GM06990 (cell line): ENCODE measurements around the gene MYO1D.

ENCODE experiments used
- DNase-seq: peaks from one replicate; pipeline ENCODE4 v3.0.0-alpha.2; 2011; ENCODE audit not compliant: insufficient read length; ENCODE audit errors: extremely low read depth
- H3K27me3 ChIP-seq: replicated peaks from 2 replicates; pipeline ENCODE4 v1.6.0; 2011; ENCODE audit warnings: low read length; ENCODE audit not compliant: control insufficient read depth, insufficient read depth
- H3K36me3 ChIP-seq: 2 replicates; pipeline ENCODE4 v1.5.1; 2011; ENCODE audit warnings: low read length; ENCODE audit not compliant: control insufficient read depth, insufficient read depth
- H3K4me3 ChIP-seq: replicated peaks from 2 replicates; pipeline ENCODE4 v1.5.1; 2011; ENCODE audit warnings: low read depth, mild to moderate bottlenecking, control low read depth, low read length
- TF ChIP-seq, protein P1 (sequence below): IDR thresholded peaks from 2 replicates; pipeline ENCODE4 v1.5.1; 2011; ENCODE audit warnings: low read length, control low read depth, mild to moderate bottlenecking, inconsistent platforms; ENCODE audit not compliant: insufficient read depth, poor library complexity, severe bottlenecking

Gene MYO1D

DNA sequence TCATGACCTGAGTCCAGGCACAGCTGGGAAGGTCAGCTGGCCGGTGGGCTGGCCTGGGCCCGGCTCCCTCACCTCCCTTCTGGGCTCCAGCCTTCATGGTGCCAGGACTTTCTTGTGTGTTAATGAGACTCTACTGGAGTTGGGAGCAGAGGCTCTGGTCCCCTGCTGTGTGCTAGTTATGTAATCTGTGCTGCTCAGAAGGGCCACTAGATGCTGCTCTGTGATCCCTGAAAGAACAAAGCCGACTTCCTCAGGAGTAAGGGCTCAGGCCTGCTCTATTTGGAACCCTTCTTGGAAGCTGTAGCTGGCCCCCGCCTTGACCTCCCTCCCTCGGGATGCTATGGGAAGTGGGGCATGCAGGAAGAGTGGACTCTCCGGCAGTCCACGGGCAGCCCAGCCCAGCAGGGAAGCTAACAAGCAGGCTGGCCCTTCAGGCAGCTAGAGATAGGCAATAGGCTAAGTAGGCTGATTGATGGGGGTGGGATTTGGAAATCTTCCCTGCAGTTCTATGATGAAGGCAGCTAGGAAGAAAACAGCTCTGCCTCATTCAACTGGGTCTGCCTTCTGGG lies 393.4 kb downstream of the MYO1D start:
- H3K36me3 ChIP-seq = peaks cover 19% of the 10 kb centered on the region
- peak; percentile 58 for DNase-seq

DNA sequence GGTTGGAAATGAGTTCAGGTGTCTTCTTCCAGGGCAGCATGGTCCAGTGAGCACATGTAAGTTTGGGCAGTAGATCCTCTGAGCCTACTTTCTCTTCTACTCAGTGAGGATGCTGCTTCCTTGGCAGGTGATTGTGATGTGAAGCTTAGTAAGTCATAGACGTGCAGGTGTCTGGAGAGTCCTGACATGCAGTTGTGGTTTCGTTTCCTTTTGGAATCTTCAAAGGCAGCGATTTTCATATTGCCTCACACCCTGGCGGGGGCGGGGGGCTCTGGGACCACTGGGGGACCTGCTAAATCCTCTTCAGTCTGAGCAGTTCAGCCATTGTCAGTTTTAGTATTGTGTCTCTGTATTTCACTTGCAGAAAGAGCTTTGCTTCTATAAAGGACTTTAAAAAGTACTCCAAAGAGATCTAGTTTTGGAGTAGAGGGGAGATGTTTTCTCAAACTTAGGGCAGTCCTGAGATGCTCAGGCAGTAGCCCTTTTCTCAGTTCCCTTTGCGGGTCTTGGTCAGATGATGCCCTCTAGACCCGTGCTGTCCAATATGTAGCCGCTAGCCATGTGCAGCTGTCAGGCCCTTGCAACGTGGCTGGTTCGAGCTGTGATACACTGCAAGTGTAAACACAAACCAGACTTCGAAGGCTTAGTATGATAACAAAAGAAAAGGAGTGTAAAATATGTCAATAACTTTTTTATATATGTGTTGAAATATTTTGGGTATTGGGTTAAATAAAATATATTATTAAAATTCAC lies 394.2 kb downstream of the MYO1D start:
- TF ChIP-seq, protein P1, sequence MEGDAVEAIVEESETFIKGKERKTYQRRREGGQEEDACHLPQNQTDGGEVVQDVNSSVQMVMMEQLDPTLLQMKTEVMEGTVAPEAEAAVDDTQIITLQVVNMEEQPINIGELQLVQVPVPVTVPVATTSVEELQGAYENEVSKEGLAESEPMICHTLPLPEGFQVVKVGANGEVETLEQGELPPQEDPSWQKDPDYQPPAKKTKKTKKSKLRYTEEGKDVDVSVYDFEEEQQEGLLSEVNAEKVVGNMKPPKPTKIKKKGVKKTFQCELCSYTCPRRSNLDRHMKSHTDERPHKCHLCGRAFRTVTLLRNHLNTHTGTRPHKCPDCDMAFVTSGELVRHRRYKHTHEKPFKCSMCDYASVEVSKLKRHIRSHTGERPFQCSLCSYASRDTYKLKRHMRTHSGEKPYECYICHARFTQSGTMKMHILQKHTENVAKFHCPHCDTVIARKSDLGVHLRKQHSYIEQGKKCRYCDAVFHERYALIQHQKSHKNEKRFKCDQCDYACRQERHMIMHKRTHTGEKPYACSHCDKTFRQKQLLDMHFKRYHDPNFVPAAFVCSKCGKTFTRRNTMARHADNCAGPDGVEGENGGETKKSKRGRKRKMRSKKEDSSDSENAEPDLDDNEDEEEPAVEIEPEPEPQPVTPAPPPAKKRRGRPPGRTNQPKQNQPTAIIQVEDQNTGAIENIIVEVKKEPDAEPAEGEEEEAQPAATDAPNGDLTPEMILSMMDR = no peak
- H3K4me3 ChIP-seq = no peak overlapping the region
- no peaks in the 10 kb centered on the region for H3K27me3 ChIP-seq
- no peak for DNase-seq
- peaks cover 25% of the 10 kb centered on the region for H3K36me3 ChIP-seq

More for the DNA sequence above, 393.4 kb downstream of the MYO1D start:
- Histone ChIP-seq H3K4me3 (no peak overlapping the region), H3K27me3 (no peaks in the 10 kb centered on the region)
- TF ChIP-seq, protein P1 = peak; percentile 95

DNA sequence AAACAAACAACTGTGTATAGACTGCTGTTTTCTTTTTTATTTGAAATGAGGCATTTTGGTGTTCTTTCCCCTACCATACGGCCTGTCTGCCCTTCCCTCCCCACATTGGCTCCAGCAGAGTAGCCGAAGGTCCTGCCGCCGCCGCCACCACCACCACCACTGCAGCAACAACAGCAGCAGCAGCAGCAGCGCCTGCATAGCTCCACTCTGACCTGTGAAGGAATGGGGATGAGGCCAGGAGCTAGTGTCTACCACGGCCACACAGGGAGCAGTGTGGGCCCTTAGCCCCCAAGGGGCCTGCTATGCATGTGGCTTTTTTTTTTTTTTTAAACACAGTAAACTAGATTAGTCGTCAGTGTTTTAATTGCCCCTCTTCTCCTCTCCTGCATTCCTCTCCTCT lies 395.7 kb downstream of the MYO1D start:
- TF ChIP-seq, protein P1 = no peak
- no peak for DNase-seq
- H3K27me3 ChIP-seq = no peaks in the 10 kb centered on the region
- H3K36me3 ChIP-seq = peaks cover 32% of the 10 kb centered on the region
- no peak overlapping the region for H3K4me3 ChIP-seq

DNA sequence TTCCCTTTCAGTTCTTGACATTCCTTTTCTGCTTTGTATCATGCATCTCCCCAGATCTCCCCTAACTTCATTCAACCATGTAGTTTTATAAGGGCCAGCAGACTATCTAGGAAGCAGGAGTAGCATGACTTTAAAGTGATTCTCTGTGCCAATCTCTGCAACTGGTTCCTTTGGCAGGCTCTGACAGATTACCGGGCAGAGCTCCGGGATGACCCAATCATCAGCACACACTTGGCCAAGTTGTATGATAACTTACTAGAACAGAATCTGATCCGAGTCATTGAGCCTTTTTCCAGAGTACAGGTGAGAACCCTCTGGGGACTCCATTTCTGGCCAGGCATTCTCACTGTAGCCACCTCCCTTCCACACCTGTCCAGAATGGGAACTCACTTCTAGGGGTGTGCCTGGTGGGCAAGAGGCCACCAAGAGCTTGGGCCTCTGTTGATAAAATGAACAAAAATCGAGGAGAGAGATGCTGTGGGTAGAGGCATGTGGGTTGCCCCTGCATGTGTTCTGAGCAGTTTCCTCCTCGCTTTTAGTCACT lies 397.8 kb downstream of the MYO1D start:
- TF ChIP-seq, protein P1 = no peak
- Histone ChIP-seq H3K27me3 (no peaks in the 10 kb centered on the region), H3K36me3 (peaks cover 42% of the 10 kb centered on the region), H3K4me3 (no peak overlapping the region)
- no peak for DNase-seq

DNA sequence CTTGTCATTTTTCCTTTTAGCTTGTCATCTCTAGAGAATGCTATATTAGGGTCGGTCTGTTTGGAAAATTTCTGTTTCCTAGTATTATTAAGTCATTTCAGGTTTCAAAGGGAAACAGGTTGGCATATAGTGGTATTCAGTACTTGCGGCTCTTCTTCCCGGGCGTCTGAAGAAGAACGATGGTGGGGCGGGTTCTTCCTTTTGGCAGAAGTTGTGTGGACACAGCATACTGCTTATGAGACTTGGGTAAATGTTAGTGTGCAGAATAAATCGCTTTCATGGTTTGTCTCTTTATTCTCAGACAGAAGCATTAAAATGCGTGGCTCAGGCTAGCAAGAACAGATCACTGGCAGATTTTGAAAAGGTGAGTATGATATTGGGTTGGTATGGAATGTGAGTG lies 399.7 kb downstream of the MYO1D start:
- TF ChIP-seq, protein P1 = no peak
- peaks cover 45% of the 10 kb centered on the region for H3K36me3 ChIP-seq
- no peak overlapping the region for H3K4me3 ChIP-seq
- no peaks in the 10 kb centered on the region for H3K27me3 ChIP-seq
- no peak for DNase-seq
